IPS-11a (cell line): ENCODE results near the gene EPS8L3.
"Not testable (repeated sequence)": the region's sequence is repeated elsewhere in the genome, so short reads cannot be mapped to it uniquely, and the experiment has no call there.

Source experiments
- H3K4me3 ChIP-seq: one replicate; pipeline ENCODE4 v1.5.1; 2013; ENCODE audit warnings: low read depth, low read length, control low read depth

Gene EPS8L3

DNA sequence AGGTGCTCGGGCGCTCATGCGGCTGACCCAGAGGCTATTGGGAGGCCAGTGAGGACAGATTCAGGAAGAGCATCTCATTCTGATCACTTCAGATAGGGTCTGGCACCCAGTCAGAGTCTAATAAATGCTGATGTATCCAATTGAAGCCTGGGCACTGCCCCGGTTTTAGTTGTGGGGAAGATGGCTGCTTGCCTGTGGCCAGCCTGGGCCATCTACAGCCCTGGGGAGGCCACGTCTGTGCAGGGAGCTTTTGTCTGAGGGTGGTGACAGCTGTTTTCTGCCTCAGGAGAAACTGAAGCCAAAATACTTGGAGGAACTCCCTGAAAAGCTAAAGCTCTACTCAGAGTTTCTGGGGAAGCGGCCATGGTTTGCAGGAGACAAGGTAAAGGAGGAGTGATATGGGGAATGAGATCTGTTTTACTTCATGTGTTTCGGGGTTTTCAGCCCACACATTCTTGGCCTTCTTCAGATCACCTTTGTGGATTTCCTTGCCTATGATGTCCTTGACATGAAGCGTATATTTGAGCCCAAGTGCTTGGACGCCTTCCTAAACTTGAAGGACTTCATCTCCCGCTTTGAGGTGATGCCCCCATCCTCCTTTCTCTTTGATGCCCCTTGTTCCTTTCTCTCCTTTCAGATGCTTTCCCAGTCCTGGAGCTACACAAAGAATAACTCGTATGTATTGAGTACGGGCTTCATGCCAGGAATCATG is 48.9 kb downstream of the EPS8L3 start:
- H3K4me3 ChIP-seq: no peak overlapping the region

DNA sequence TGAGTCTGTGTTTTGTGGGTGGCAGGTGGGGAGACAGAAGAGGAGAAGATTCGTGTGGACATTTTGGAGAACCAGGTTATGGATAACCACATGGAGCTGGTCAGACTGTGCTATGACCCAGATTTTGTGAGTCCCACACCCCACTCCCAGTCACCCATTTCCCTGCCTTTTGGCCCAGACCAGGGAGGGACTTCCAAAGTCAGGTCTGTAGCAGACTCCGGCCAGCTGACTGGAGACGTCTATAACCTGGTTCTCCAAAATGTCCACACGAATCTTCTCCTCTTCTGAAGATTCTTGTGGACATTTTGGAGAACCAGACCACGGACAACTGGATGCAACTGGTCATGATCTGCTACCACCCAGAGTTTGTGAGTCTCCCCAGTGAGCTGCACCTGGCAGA is 50.1 kb downstream of the EPS8L3 start:
- no peak overlapping the region for H3K4me3 ChIP-seq

DNA sequence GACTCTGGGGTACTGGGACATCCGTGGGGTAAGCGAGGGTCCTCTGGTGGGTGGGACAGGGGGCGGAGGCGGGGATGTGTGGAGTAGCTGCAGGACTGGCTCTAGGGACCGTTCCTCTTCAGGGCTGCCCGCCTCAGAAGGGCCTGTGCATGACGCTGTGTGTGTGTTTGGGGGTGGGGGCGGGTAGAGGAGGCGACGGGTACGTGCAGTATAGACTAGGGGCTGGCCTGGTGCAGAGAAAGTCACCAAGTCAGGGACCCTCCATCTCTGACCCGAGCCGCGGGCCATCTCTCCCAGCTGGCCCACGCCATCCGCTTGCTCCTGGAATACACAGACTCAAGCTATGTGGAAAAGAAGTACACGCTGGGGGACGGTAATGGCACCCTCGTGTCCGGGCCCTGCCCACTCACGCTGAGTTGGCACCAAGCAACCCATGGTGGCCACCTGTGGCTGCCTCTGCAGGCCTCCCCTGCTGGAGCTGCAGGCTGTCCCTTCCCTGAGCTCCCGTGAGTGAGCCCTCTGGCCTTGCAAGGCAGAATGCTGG is 51.3 kb downstream of the EPS8L3 start:
- no peak overlapping the region for H3K4me3 ChIP-seq

DNA sequence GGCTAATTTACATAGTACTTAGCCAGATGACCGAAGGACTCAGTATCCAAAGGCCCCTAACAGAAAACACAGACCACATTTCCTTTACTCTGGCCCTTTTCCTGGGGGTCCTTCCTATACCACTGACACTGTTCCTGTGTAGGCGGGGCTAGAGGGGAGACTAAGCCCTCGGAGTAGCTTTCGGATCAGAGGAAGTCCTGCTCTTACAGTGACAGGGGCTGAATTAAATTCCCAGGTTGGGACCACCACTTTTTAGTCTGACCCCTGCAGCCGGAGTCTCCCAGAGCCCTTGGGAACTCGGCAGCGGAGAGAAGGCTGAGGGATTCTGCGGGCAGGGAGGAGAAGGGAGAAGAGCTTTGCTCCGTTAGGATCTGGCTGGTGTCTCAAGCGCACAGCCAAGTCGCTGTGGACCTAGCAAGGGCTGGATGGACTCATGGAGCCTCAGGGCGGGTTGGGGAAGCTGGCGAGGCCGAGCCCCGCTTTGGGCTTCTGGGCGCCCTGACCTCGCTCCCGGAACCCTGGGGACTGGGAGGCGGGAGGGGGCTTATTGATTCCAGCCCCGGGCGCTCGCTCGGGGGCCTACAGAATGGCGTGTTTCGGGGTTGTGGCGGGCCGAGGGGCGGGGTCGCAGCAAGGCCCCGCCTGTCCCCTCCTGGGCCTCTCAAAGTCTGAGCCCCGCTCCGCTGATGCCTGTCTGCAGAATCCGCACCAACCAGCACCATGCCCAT is 52.0 kb downstream of the EPS8L3 start, which contains the start of gene GSTM5:
Gene GSTM5 (plus strand): TSS at position 659 of the 728 bp plus-strand sequence. CDS start 62 bp downstream, at position 721.
- not testable (repeated sequence) for H3K4me3 ChIP-seq

DNA sequence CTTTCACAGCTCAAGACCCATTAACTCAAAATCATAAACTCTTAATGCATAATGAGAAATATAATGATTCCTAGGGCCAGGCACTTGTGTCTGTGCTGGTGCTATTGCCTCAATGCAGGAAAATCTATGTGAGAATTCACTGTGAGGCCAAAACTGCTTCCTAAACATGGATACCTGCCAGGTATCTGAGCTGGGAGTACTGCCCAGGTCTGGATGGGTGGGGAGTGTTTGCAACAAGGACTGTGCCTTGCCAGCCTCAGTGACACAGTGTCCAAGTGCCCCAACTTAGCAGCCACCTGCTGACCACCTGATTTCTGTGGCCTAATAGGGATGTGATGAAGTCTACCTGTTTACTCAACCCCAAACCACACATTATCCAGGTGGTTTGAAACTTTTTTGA is 53.9 kb downstream of the EPS8L3 start:
- not testable (repeated sequence) for H3K4me3 ChIP-seq

DNA sequence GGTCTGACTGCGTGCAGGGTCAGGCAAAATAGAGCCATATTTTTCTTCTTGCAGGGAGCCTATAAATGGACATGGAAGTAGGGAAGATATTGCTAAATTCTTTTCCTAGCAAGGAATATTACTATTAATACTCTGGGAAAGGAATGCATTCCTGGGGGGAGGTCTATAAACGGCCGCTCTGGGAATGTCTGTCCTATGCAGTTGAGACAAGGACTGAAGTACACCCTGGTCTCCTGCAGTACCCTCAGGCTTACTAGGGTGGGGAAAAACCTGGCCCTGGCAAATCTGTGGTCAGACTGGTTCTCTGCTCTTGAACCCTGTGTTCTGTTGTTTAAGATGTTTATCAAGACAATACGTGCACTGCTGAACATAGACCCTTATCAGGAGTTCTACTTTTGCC is 54.8 kb downstream of the EPS8L3 start:
- H3K4me3 ChIP-seq: not testable (repeated sequence)

DNA sequence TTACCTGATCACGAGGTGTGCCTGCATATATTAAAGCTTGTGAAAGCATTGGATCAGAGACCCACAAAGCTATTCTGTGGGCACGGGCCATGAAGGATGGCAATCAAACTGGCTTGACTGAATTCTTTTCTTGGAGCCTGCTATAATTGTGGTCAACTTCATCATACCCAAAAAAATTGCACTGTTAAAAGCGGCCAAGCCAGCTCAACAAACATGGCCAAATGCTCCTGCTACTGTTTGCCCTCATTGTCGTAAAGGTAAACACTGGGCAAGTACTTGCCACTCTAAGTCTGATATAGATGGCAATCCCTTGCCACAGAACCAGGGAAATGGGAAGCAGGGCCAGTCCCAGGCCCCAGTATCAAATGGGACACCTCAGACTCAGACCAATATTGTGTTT is 58.3 kb downstream of the EPS8L3 start:
- no peak overlapping the region for H3K4me3 ChIP-seq

DNA sequence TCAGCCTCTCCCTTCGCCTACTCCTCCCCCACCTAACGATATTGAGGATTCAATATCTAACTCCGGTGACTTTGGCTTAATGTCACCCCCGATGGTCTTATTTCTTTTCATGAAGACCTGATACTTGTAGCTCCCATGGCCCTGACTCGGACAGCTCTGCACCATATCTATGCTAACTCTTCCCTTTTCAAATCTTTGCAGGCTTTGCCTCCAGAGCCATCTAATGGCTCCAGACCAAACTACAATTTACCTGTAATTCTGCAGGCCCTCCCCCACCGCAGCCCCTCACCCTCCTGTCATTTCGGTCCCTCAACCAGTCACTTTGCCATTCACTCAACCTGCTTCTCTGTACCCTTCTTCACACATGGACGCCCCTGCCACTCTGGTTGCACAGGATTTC is 59.5 kb downstream of the EPS8L3 start:
- H3K4me3 ChIP-seq: no peak overlapping the region

DNA sequence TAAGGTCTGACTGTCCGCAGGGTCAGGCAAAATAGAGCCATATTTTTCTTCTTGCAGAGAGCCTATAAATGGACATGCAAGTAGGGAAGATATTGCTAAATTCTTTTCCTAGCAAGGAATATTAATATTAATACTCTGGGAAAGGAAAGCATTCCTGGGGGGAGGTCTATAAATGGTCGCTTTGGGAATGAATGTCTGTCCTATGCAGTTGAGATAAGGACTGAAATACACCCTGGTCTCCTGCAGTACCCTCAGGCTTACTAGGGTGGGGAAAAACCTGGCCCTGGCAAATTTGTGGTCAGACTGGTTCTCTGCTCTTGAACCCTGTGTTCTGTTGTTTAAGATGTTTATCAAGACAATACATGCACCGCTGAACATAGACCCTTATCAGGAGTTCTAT is 60.8 kb downstream of the EPS8L3 start:
- H3K4me3 ChIP-seq: not testable (repeated sequence)
